ENCODE data around the gene L3MBTL3. TPM values are rescaled to one million over a fixed set of nuclear protein-coding genes. Genes with fewer than 3 reads are reported as not detected.
"Not testable (repeated sequence)": the region's sequence is repeated elsewhere in the genome, so short reads cannot be mapped to it uniquely, and the experiment has no call there.

The L3MBTL3 gene
- total RNA-seq, 1 donor from 2014 or later = 4.3 TPM

- intact Hi-C loops (cut with micrococcal nuclease) = no loop called here
- ATAC-seq = no peak
Observed at GRCh38 chr6:130057495-130057894, 39.1 kb downstream of the L3MBTL3 start.

GRCh38 chr6:130063806-130064205, 45.4 kb downstream of the L3MBTL3 start:
- DNase-seq = no peak
- ATAC-seq = no peak
- intact Hi-C loops (cut with micrococcal nuclease) = no loop called here

More at GRCh38 chr6:130057495-130057894, 39.1 kb downstream of the L3MBTL3 start:
- no peak for DNase-seq

GRCh38 chr6:130065609-130066156, 47.3 kb downstream of the L3MBTL3 start:
- no peak for DNase-seq
- intact Hi-C loops (cut with micrococcal nuclease) = no loop called here
- no peak for ATAC-seq

GRCh38 chr6:130069485-130069884, 51.1 kb downstream of the L3MBTL3 start:
- intact Hi-C loops (cut with micrococcal nuclease) = no loop called here
- DNase-seq (no peak), ATAC-seq (no peak)

- intact Hi-C loops (cut with micrococcal nuclease) = no loop called here
- ATAC-seq (no peak), DNase-seq (no peak)
Observed at GRCh38 chr6:130070326-130070725, 51.9 kb downstream of the L3MBTL3 start.

GRCh38 chr6:130070792-130071191, 52.4 kb downstream of the L3MBTL3 start:
- intact Hi-C loops (cut with micrococcal nuclease) = no loop called here
- no peak for ATAC-seq
- DNase-seq = no peak

GRCh38 chr6:130075879-130076460, 57.6 kb downstream of the L3MBTL3 start:
- DNase-seq (no peak), ATAC-seq (no peak)
- intact Hi-C loops (cut with micrococcal nuclease) = no loop called here

- intact Hi-C loops (cut with micrococcal nuclease) = no loop called here
- DNase-seq (no peak), ATAC-seq (no peak)
Observed at GRCh38 chr6:130076512-130076911, 58.1 kb downstream of the L3MBTL3 start.

GRCh38 chr6:130090796-130091195, 72.4 kb downstream of the L3MBTL3 start:
- intact Hi-C loops (cut with micrococcal nuclease) = no loop called here
- ATAC-seq (no peak), DNase-seq (no peak)

GRCh38 chr6:130093546-130093945, 75.2 kb downstream of the L3MBTL3 start:
- ATAC-seq (no peak), DNase-seq (no peak)
- intact Hi-C loops (cut with micrococcal nuclease) = no loop called here

GRCh38 chr6:130098317-130098716, 79.9 kb downstream of the L3MBTL3 start:
- intact Hi-C loops (cut with micrococcal nuclease) = no loop called here
- ATAC-seq (no peak), DNase-seq (no peak)

- ATAC-seq = no peak
- DNase-seq = no peak
- intact Hi-C loops (cut with micrococcal nuclease) = no loop called here
Observed at GRCh38 chr6:130099119-130099518, 80.7 kb downstream of the L3MBTL3 start.

- DNase-seq (no peak), ATAC-seq (no peak)
- intact Hi-C loops (cut with micrococcal nuclease) = no loop called here
Observed at GRCh38 chr6:130105996-130106704, 87.8 kb downstream of the L3MBTL3 start.

- DNase-seq (no peak), ATAC-seq (no peak)
- intact Hi-C loops (cut with micrococcal nuclease) = no loop called here
Observed at GRCh38 chr6:130107710-130108109, 89.3 kb downstream of the L3MBTL3 start.

GRCh38 chr6:130111031-130111430, 92.7 kb downstream of the L3MBTL3 start:
- ATAC-seq = no peak
- intact Hi-C loops (cut with micrococcal nuclease) = no loop called here

GRCh38 chr6:130113201-130113710, 94.9 kb downstream of the L3MBTL3 start:
- intact Hi-C loops (cut with micrococcal nuclease) = no loop called here
- ATAC-seq = no peak
- no peak for DNase-seq

More at GRCh38 chr6:130111031-130111430, 92.7 kb downstream of the L3MBTL3 start:
- no peak for DNase-seq

- intact Hi-C loops (cut with micrococcal nuclease) = no loop called here
- ATAC-seq (no peak), DNase-seq (no peak)
Observed at GRCh38 chr6:130115036-130115435, 96.7 kb downstream of the L3MBTL3 start.

- intact Hi-C loops (cut with micrococcal nuclease) = no loop called here
- DNase-seq (no peak), ATAC-seq (no peak)
Observed at GRCh38 chr6:130116273-130116672, 97.9 kb downstream of the L3MBTL3 start.

GRCh38 chr6:130117187-130117701, 98.9 kb downstream of the L3MBTL3 start:
- intact Hi-C loops (cut with micrococcal nuclease); DNase-seq; ATAC-seq: not testable (repeated sequence)

GRCh38 chr6:130118236-130118635, 99.9 kb downstream of the L3MBTL3 start:
- intact Hi-C loops (cut with micrococcal nuclease) = no loop called here
- ATAC-seq = no peak
- DNase-seq = no peak
